IPS DF 4.7 (cell line): ENCODE measurements around the gene PBLD.

Source experiments
- DNase-seq: peaks from one replicate; pipeline ENCODE4 v3.0.0-alpha.2; 2013; ENCODE audit warnings: low spot score; ENCODE audit errors: extremely low read depth

The PBLD gene

GRCh38 chr10:68332259-68333057, at the start of gene PBLD:
Gene PBLD, minus strand, starts transcription at chr10:68332928. Its CDS starts 26,084 bp downstream, at chr10:68306844.
- DNase-seq = peak; percentile 58

GRCh38 chr10:68371604-68372003, 38.9 kb upstream of the PBLD start:
- no peak for DNase-seq

DNA sequence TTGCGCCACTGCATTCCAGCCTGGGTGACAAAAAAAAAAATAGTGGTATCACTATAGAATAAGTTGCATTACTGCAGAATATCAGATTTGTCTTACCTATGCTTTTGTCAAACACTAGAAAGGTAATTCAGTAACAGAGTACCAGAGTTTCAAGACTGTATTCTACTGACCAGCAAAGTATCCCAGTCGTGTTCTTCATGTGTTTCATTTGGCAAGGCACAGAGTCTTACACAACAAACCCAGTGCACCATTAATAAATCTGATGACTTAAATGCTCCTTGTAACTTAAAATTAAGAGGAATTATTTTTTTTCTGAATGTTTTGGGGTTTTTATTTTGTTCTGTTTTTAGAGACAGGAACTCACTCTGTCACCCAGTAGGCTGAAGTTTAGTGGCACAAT, 34.4 kb upstream of the PBLD start:
- no peak for DNase-seq

DNA sequence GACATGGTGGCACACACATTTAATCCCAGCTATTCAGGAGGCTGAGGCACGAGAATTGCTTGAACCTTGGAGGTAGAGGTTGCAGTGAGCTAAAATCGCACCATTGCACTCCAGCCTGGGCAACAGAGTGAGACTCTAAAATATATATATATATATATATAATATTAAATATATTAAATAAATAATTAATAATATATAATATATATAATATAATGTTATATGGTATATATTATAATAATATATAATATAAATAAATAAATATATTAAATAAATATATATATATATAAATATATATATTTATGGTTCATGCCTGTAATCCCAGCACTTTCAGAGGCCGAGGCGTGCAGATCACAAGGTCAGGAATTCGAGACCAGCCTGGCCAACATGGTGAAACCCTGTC, 33.9 kb upstream of the PBLD start:
- no peak for DNase-seq

GRCh38 chr10:68365611-68366010, 32.9 kb upstream of the PBLD start:
- DNase-seq = no peak

- no peak for DNase-seq
Observed at GRCh38 chr10:68364101-68364886, 31.6 kb upstream of the PBLD start.

GRCh38 chr10:68362590-68362989, 29.9 kb upstream of the PBLD start:
- no peak for DNase-seq

GRCh38 chr10:68359189-68359588, 26.5 kb upstream of the PBLD start:
- DNase-seq = no peak

DNA sequence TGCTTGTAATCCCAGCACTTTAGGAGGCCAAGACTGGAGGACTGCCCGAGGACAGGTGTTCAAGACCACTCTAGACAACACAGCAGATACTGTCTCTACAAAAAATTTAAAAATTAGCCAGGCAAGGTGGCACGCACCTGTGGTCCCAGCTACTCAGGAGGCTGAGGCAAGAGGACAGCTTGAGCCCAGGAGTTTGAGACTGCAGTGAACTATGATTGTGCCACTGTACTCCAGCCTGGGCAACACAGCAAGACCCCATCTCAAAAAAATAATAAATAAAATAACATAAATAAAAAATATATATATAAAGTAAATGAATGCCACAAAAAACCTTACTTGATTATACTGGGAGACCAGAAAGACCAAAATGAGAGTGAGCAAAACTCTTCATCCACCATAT, 20.8 kb upstream of the PBLD start:
- no peak for DNase-seq

- no peak for DNase-seq
Observed at GRCh38 chr10:68348265-68348741, 15.6 kb upstream of the PBLD start.

DNA sequence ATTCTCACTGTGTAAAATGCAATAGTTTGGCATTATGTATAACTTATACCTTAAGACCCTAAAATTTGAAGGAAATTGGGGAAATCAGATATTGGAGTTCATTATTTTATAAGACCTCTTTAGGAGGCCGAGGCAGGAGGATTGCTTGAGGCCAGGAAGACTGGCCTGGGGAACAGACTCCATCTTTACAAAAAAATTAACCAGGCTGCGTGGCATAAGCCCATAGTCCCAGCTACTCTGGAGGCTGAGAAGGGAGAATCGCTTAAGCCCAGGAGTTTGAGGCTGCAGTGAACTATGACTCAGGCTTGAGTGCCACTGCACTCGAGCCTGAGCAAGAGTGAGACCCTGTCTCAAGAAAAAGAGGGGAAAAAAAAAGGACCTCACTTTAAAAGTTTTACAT, 14.0 kb upstream of the PBLD start:
- no peak for DNase-seq

DNA sequence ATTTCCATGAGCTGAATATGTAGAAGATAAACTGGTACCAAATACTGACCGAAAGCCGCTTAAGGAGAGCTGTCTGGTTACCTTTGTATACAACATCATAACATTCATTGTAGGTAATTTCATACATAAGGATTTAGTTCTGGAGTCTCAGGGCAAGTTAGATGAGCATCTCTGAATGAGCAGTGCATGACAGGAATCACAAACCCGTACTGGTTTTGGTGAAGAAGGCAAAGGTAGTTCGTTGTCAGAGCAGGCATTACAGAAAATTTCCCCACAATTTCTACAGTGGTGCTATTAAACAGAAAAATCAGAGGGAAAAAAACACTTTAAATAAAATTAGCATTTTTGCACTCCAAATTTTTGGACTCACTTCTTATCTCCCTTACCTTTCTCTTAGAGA, 12.9 kb upstream of the PBLD start:
- DNase-seq = no peak

DNA sequence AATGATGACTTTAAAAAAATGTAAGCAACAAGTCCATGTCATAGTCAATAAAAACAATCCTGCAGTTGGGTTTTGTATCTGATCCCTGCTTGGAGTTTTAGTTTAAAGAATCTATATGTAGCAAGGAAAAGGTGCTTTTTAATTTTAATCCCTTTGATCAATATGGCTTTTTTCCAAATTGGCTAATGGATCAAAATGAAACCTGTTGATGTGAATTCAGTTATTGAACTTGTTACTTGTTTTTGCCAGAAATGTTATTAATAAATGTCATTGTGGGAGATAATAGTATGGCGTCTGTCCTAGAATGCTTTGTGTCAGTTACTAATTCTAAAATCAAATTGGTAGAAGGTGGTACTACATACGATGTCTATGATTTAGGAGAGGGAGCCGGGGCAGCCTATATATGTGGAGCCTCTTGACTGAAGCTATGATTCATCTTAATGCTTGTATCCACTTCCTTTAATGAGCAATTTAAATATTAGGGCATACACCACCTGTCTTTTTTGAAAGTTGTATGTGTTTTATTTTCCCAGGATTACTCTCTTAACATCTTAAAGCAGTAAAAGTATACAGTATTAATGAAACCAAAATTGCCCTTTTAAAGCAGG, 10.3 kb upstream of the PBLD start:
- DNase-seq = no peak

GRCh38 chr10:68340358-68341080, 7.8 kb upstream of the PBLD start:
- DNase-seq = no peak

DNA sequence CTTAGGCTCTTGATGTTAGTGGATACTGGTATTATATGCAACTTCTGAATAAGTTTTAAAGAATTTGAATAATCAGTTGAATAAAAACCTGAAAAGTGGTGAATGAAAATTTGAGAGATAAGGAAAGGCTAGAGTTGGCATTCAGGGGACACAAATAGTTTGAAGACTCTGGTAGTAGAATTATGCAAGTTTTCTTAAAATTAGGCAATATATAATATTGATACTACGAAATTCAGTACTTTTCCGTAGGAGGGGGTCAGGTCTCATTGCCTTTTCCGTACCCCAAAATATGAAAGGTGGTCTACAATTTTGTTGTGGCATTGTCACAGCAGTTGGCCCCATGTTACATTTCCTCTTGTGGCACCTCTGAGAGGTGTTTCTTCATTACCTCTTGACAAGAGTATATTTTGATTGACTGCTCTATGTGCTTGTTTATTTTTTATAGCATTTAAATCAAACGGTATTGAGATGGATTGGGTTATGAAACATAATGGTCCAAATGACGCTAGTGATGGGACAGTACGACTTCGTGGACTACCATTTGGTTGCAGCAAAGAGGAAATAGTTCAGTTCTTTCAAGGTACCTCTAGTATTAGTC, 4.1 kb upstream of the PBLD start:
- no peak for DNase-seq

- no peak for DNase-seq
Observed at GRCh38 chr10:68334672-68335467, 2.1 kb upstream of the PBLD start.

DNA sequence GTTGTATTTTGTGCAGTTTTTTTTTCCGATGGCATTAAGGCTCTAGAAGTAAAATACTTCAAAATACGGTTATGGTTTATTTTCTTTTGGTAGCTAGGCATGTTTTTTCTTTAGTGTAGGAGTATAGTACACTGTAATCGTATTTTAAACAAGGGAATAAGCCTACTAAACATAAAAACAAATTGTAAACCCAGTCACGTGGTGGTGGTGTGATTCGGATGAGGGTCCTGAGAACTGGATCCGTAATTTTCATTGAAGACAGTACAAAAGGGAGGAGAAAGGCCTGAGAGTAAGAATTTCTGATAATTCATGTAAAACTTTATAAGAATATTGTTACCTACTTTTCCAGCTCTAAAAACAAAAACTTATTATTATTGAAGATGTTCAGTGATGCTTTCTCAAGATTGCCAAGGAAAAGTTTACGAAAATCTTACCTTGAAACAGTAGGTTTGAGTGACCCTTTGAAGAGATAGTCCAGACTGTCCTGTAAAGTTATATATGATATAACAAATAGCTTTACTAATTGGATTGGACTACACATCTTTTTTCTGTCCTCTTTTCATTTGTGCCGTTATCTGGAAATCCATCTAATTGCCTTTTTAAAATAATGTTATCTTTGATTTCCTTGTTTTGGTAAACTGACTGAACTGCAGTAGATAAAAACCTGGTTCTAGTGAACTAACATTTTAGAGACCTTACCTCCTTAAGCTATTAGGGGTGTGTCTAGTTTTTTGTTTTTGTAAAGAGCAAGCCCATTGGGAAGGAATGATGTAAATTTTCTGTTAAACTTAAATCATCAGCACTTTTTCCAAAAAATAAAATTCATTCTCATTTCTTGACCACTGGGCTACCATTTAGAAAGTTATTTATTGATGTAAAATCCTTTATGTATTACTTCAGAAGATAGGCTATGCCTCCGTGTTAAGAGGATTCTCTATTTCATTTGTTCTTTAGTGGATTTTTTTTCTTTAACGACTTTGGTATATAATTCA, 1.0 kb upstream of the PBLD start:
- DNase-seq = no peak

GRCh38 chr10:68333058-68333395, 299 bp upstream of the PBLD start:
- DNase-seq = no peak
